ENCODE results near the gene GNB1.

DNA sequence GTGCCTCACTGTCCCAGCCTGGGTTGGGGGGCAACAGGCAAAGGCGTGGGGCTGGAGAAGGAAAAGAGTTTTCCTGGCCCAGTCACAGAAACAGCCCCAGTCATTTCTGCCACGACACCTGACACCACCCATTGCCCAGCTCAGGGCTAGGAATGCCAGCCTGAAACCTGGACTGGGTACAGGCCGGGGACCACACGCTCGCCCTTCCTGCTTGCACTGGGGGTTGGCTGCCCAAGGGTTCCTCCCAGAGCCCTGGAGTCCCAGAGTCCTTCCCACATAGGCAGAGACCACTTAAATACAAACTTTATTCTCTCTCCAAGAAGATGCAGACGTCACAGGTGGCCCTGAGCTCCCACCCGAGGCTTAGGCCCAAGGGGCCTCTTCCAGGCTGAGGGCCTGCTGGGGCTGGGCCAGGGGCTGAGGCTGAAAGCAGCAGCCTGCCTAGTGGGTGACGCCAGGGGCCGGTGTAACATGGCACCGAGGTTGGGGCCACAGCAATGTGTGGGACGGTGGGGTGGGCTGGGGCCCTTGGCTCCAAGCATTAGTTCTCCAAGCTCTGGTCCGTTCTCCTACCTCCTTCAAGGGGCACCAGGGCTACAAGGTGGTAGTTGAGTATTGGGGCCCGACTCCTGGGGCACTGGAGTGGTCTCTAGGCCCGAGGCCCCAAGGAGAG is 26.6 kb upstream of the GNB1 start:
- TF ChIP-seq, protein P1, sequence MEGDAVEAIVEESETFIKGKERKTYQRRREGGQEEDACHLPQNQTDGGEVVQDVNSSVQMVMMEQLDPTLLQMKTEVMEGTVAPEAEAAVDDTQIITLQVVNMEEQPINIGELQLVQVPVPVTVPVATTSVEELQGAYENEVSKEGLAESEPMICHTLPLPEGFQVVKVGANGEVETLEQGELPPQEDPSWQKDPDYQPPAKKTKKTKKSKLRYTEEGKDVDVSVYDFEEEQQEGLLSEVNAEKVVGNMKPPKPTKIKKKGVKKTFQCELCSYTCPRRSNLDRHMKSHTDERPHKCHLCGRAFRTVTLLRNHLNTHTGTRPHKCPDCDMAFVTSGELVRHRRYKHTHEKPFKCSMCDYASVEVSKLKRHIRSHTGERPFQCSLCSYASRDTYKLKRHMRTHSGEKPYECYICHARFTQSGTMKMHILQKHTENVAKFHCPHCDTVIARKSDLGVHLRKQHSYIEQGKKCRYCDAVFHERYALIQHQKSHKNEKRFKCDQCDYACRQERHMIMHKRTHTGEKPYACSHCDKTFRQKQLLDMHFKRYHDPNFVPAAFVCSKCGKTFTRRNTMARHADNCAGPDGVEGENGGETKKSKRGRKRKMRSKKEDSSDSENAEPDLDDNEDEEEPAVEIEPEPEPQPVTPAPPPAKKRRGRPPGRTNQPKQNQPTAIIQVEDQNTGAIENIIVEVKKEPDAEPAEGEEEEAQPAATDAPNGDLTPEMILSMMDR (conservative IDR thresholded peaks at IDR 0.05 in 1 of 2, IDR thresholded peaks at IDR 0.05 in 1 of 2; ENCODE audit: low read depth in 1 of 2, low read length in 2 of 2), result no peak
- TF ChIP-seq EZH2 (IDR thresholded peaks at IDR 0.05; ENCODE audit: low read length, missing control alignments), result no peak
